Hematopoietic multipotent progenitor cell treated with erythropoietin and hydrocortisone succinate and interleukin-3 and kit ligand, for 6 days (in vitro differentiated cells): ENCODE results near the gene SLC13A2.

Experiments used
- DNase-seq: peaks from one replicate; pipeline ENCODE4 v3.0.0-alpha.2; 2015

SLC13A2 gene

GRCh38 chr17:28540231-28540630 is 66.8 kb downstream of the SLC13A2 start:
- no peak for DNase-seq

GRCh38 chr17:28541439-28541838 is 68.0 kb downstream of the SLC13A2 start:
- DNase-seq = no peak

- DNase-seq = no peak
These were observed 71.1 kb downstream of the SLC13A2 start for GRCh38 chr17:28544402-28545140.

- no peak for DNase-seq
These were observed 71.7 kb downstream of the SLC13A2 start for GRCh38 chr17:28545141-28545503.

GRCh38 chr17:28545787-28546415 is 72.5 kb downstream of the SLC13A2 start:
- DNase-seq = no peak

- DNase-seq = no peak
These were observed 73.7 kb downstream of the SLC13A2 start for GRCh38 chr17:28547096-28547622.
